GM12865 (cell line): ENCODE data around the gene ZNF701.
"Not testable (repeated sequence)": the region's sequence is repeated elsewhere in the genome, so short reads cannot be mapped to it uniquely, and the experiment has no call there.

Source experiments
- DNase-seq: peaks from one replicate; pipeline ENCODE4 v3.0.0; 2010; ENCODE audit warnings: low read depth
- H3K4me3 ChIP-seq: 2 replicates; pipeline ENCODE4 v1.5.1; 2011; ENCODE audit warnings: mild to moderate bottlenecking, low read depth, low read length, control low read depth
- TF ChIP-seq, protein P1 (sequence below): IDR thresholded peaks from 2 replicates; pipeline ENCODE4 v1.5.1; 2011; ENCODE audit warnings: low read length, control low read depth, low read depth, inconsistent platforms; ENCODE audit not compliant: insufficient read depth; ENCODE audit errors: missing control alignments

The ZNF701 gene

DNA sequence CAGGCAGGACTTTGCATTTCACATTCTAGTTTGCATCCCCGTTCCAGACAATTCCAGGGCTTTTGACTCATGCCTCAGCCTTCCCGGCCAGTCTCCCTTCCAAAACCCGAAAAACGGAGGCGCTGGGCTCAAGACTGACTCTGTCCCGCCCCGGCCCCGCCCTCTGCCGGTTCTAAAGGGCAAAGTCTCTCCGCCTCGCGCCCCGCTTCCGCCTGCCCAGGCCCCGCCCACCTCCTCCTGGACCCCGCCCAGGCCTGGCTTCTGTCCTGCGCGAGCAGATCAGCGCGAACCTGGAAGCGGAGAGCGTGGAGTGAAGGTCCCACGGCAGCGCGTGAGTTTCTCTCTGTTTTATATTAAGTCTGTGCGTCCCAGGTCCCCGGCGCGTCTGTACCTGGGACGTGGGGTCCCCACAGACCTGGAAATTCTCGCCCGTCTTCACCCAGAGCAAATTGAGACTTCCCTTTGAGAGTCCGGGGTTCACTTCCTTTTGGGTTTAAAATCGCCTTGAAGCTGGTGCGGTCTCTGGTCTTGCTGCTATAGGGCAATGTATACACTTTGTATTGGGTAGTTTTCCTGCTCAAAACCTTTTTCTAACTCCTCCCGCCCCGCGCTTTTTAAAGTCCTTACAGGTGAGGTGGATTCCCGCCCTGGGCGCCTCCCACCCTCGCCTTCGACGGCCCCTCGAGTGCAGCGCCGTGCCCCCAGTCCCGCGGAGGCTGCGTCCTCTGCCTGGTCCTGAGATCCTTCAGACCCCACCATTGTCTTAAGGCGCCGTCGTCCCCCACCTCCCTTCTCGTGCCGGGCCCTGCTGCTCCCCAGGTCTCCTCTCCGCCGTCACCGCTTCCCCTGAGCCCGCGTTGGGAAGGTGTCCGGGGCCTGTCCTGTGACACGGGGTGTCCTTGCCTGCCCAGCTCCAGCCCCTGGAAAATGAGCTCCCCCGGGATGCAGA lies 31.2 kb downstream of the ZNF701 start:
- TF ChIP-seq, protein P1, sequence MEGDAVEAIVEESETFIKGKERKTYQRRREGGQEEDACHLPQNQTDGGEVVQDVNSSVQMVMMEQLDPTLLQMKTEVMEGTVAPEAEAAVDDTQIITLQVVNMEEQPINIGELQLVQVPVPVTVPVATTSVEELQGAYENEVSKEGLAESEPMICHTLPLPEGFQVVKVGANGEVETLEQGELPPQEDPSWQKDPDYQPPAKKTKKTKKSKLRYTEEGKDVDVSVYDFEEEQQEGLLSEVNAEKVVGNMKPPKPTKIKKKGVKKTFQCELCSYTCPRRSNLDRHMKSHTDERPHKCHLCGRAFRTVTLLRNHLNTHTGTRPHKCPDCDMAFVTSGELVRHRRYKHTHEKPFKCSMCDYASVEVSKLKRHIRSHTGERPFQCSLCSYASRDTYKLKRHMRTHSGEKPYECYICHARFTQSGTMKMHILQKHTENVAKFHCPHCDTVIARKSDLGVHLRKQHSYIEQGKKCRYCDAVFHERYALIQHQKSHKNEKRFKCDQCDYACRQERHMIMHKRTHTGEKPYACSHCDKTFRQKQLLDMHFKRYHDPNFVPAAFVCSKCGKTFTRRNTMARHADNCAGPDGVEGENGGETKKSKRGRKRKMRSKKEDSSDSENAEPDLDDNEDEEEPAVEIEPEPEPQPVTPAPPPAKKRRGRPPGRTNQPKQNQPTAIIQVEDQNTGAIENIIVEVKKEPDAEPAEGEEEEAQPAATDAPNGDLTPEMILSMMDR = peak; percentile 28
- H3K4me3 ChIP-seq = peak overlapping the region; percentile 48
- peak; percentile 93 for DNase-seq

DNA sequence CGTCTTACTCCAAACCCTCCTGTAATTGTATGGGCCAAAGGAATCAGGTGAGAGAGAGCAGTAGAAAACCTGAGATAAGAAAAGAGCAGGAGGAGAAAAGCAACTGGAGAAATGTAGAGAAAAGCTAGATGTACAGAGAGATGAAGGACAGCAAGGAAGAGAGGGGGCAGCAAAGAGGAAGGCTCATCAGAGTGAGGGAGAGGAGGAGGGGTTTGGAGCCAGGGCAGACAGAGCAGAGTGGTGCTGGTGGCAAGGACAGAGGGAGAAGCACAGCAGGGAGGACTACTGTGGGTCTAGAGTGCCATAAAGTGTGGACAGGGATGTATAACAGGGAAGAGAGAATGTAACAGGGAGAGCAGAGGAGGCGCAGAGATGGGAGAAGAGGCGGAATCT lies 31.9 kb downstream of the ZNF701 start:
- not testable (repeated sequence) for DNase-seq
- H3K4me3 ChIP-seq = peak overlapping the region; percentile 48

DNA sequence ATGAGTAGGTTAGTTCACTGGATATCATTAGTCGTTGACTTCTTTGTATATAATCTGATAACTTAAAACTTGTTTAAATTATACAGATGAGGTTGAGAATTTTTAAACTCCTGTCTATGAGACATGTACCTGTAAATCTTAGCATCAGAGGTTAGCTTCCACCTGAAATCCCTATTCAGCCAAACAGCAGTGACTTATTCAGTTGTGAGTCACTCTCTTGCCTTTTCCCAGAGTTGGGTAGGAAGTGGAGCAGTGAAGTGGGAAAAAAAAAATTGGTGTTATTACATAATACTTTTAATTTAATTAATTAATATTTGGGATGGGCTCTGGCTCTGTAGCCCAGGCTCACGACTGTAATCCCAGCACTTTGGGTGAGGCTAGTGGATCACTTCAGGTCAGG lies 32.9 kb downstream of the ZNF701 start:
- no peak for DNase-seq
- H3K4me3 ChIP-seq = no peak overlapping the region
- TF ChIP-seq, protein P1 = no peak

DNA sequence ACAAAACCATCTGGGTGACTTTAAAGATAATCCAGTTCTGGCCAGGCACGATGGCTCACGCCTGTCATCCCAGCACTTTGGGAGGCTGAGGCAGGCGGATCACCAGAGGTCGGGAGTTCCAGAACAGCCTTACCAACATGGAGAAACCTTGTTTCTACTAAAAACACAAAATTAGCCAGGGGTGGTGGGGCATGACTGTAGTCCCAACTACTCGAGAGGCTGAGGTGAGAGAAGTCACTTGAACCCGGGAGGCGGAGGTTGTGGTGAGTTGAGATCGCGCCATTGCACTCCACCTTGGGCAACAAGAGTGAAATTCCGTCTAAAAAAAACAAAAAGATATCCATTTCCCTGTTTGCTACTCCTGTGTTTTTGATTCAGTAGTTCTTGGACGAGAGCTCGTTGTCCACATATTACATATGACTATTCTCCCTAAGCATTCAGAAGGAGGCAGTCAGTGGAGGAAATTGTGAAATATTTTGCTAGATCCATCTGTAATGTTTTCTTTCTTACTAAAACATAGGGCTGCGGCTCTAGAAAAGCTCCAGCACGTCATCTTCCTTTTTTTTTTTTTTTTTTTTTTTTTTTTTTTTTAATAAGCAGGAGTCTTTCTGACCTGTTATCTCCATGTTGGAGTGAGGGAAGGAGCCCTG lies 33.6 kb downstream of the ZNF701 start:
- DNase-seq = no peak
- TF ChIP-seq, protein P1 = no peak
- H3K4me3 ChIP-seq = no peak overlapping the region

DNA sequence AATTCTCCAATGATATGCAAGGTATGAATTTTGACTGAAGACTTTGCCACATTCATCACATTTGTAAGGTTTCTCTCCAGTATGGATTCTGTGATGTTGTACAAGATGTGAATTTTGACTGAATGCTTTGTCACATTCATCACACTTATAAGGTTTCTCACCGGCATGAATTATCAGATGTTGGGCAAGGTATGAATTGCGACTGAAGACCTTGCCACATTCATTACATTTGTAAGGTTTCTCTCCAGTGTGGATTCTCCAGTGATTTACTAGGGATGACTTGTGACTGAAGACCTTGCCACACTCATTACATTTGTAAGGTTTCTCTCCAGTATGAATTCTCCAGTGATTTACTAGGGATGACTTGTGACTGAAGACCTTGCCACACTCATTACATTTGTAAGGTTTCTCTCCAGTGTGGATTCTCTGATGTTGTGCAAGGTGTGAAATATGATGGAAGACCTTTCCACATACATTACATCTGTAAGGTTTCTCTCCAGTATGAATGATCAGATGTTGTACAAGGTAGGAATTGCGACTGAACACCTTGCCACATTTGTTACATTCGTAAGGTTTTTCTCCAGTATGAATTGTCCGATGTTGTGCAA lies 43.3 kb downstream of the ZNF701 start:
- TF ChIP-seq, protein P1 = no peak
- DNase-seq = no peak
- H3K4me3 ChIP-seq = no peak overlapping the region

DNA sequence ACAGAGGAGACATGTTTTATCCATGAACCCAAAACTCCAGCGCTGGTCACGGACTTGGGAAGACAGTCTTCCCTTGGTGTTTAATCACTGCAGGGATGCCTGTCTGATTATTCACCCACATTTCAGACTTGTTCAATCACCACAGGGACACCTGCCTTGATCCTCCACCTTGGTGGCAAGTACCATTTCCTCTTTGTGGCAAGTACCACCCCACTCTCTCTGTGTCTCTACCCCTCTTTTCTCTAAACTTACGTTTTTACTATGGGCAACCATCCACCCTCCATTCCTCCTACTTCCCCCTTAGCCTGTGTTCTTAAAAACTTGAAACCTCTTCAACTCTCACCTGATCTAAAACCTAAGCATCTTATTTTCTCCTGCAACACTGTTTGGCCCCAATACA lies 51.3 kb downstream of the ZNF701 start:
- no peak for DNase-seq
- H3K4me3 ChIP-seq = no peak overlapping the region
- TF ChIP-seq, protein P1 = no peak

DNA sequence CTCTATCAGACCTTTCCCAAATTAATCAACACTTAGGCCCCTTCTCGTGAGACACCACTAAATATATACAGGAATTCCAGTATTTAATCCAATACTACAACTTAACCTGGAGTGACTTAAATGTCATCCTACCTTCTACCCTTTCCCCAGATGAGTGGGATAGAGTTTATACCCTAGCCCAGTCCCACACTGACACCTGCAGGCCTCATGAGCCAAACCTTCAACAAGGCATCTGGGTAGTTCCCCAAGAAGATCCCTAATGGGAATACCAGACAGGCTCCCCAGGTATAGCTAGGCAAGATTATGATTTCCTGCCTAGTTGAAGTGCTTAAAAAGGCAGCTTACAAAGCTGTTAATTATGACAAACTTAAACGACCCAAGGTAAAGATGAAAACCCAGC lies 52.2 kb downstream of the ZNF701 start:
- H3K4me3 ChIP-seq = no peak overlapping the region
- TF ChIP-seq, protein P1 = no peak
- DNase-seq = no peak
